IMR-90 (cell line): ENCODE data around the gene CABP4. TPM values are rescaled to one million over a fixed set of nuclear protein-coding genes. Genes with fewer than 3 reads are reported as not detected.

Experiments
- ATAC-seq: fragments of 200-7000 bp; cut with Tn5 transposase; 2 replicates; pipeline ENCODE4 v1.9.1; 2020; ENCODE audit warnings: low read depth, mild to moderate bottlenecking, moderate library complexity
- Bru-seq: library from RNA; stranded (reverse); fragments of 400-500 nt; gene quantifications from one replicate; lab custom pipeline; 2021; lab: Mats Ljungman, UMichigan
- BruChase-seq, 2 experiments: library from RNA; stranded (reverse); fragments of 400-500 nt; gene quantifications; one replicate each; lab custom pipeline; 2021; lab: Mats Ljungman, UMichigan
- BruUV-seq: library from RNA; stranded (reverse); fragments of 400-500 nt; replicated peaks from 2 replicates; lab custom pipeline; 2021; lab: Mats Ljungman, UMichigan
- CTCF ChIA-PET: fragments of 300-600 bp; formaldehyde crosslinking; extraction: SDS; loops from one replicate; lab custom pipeline; 2021; ENCODE audit warnings: antibody characterized with exemption; lab: Yijun Ruan, JAX
- POLR2A ChIA-PET: fragments of 300-600 bp; sonication (Branson Sonifier 250); formaldehyde crosslinking; loops from one replicate; lab custom pipeline; 2022; ENCODE audit warnings: antibody characterized with exemption; ENCODE audit not compliant: unreplicated experiment; lab: Charles Lee
- DNase-seq: peaks from one replicate; pipeline ENCODE4 v3.0.0; 2013
- H2AFZ ChIP-seq: replicated peaks from 2 replicates; pipeline ENCODE3; 2013; ENCODE audit warnings: low read length, mild to moderate bottlenecking; ENCODE audit not compliant: poor library complexity
- H2AK5ac ChIP-seq: 2 replicates; pipeline ENCODE4 v1.6.1; 2013; ENCODE audit warnings: low read depth, low read length, inconsistent platforms
- H2AK9ac ChIP-seq: replicated peaks from 2 replicates; pipeline ENCODE3; 2013; ENCODE audit warnings: mild to moderate bottlenecking, low read depth, low read length, moderate library complexity; ENCODE audit not compliant: poor library complexity
- H2BK120ac ChIP-seq: 2 replicates; pipeline ENCODE4 v1.6.1; 2013; ENCODE audit warnings: low read depth, low read length, inconsistent platforms
- H2BK15ac ChIP-seq: 3 replicates; pipeline ENCODE4 v1.6.1; 2013; ENCODE audit warnings: low read depth, low read length, inconsistent platforms
- H2BK20ac ChIP-seq: 2 replicates; pipeline ENCODE4 v1.6.1; 2013; ENCODE audit warnings: low read depth, mild to moderate bottlenecking, inconsistent platforms, low read length, moderate library complexity
- H2BK5ac ChIP-seq: 2 replicates; pipeline ENCODE4 v1.6.1; 2013; ENCODE audit warnings: mild to moderate bottlenecking, low read depth, low read length, inconsistent platforms; ENCODE audit not compliant: poor library complexity, severe bottlenecking
- H3K14ac ChIP-seq: replicated peaks from 2 replicates; pipeline ENCODE4 v1.6.1; 2013; ENCODE audit warnings: low read depth, low read length, inconsistent platforms
- H3K18ac ChIP-seq: 2 replicates; pipeline ENCODE4 v1.6.1; 2013; ENCODE audit warnings: low read depth, low read length, control low read depth
- H3K23ac ChIP-seq: 2 replicates; pipeline ENCODE4 v1.6.1; 2013; ENCODE audit warnings: low read depth, low read length, inconsistent platforms
- H3K27ac ChIP-seq: 2 replicates; pipeline ENCODE4 v1.5.1; 2013; ENCODE audit warnings: mild to moderate bottlenecking, control low read depth, low read length; ENCODE audit not compliant: insufficient read depth
- H3K27me3 ChIP-seq: 2 replicates; pipeline ENCODE4 v1.6.1; 2013; ENCODE audit warnings: low read length; ENCODE audit not compliant: control insufficient read depth, insufficient read depth
- H3K36me3 ChIP-seq: 2 replicates; pipeline ENCODE4 v1.6.1; 2013; ENCODE audit warnings: low read length, mixed read lengths; ENCODE audit not compliant: control insufficient read depth, insufficient read depth
- H3K4ac ChIP-seq: 2 replicates; pipeline ENCODE4 v1.6.1; 2013; ENCODE audit warnings: low read depth, low read length, inconsistent platforms
- H3K4me1 ChIP-seq: 2 replicates; pipeline ENCODE4 v1.6.1; 2013; ENCODE audit warnings: low read length, mixed read lengths; ENCODE audit not compliant: control insufficient read depth, insufficient read depth
- H3K4me2 ChIP-seq: 2 replicates; pipeline ENCODE4 v1.6.1; 2013; ENCODE audit warnings: low read depth, mild to moderate bottlenecking, control low read depth, low read length, moderate library complexity
- H3K4me3 ChIP-seq: 2 replicates; pipeline ENCODE4 v1.5.1; 2013; ENCODE audit warnings: low read depth, mild to moderate bottlenecking, control low read depth, low read length, moderate library complexity; ENCODE audit not compliant: insufficient read depth
- H3K56ac ChIP-seq: 2 replicates; pipeline ENCODE4 v1.6.1; 2013; ENCODE audit warnings: low read length, inconsistent platforms; ENCODE audit not compliant: insufficient read depth; ENCODE audit errors: extremely low read depth
- H3K79me1 ChIP-seq, 2 experiments: 2 replicates each; pipeline ENCODE4 v1.6.1; 2013; ENCODE audit warnings: low read length in 2 of 2, inconsistent platforms in 1 of 2, low read depth in 1 of 2
- H3K9ac ChIP-seq: 2 replicates; pipeline ENCODE4 v1.6.1; 2013; ENCODE audit warnings: low read depth, low read length, control low read depth
- H3K9me1 ChIP-seq: 2 replicates; pipeline ENCODE4 v1.6.1; 2013; ENCODE audit warnings: low read length, inconsistent platforms; ENCODE audit not compliant: insufficient read depth
- H3K9me3 ChIP-seq: 2 replicates; pipeline ENCODE4 v1.6.1; 2013; ENCODE audit warnings: low read length; ENCODE audit not compliant: control insufficient read depth, insufficient read depth
- H4K20me1 ChIP-seq: 2 replicates; pipeline ENCODE4 v1.6.1; 2013; ENCODE audit warnings: low read length, inconsistent platforms; ENCODE audit not compliant: insufficient read depth
- H4K5ac ChIP-seq: 2 replicates; pipeline ENCODE4 v1.6.1; 2013; ENCODE audit warnings: mild to moderate bottlenecking, low read depth, low read length, control low read depth
- H4K8ac ChIP-seq, 2 experiments: 2 replicates each; pipeline ENCODE4 v1.6.1; 2013; ENCODE audit warnings: low read depth in 2 of 2, low read length in 2 of 2, control low read depth in 1 of 2, inconsistent platforms in 1 of 2
- H4K91ac ChIP-seq: 2 replicates; pipeline ENCODE4 v1.6.1; 2013; ENCODE audit warnings: low read depth, low read length, inconsistent platforms; ENCODE audit not compliant: insufficient read depth
- BHLHE40 ChIP-seq: fragments of 150-350 bp; IDR thresholded peaks from 2 replicates; pipeline ENCODE4 v1.6.1; 2016; ENCODE audit warnings: mild to moderate bottlenecking, low read depth, low read length
- CEBPB ChIP-seq: IDR thresholded peaks from 2 replicates; pipeline ENCODE4 v1.6.1; 2012; ENCODE audit warnings: low read depth, low read length, improper control_type of control experiment
- MAFK ChIP-seq: IDR thresholded peaks from 2 replicates; pipeline ENCODE4 v1.6.1; 2012; ENCODE audit warnings: low read depth, low read length, improper control_type of control experiment
- NFE2L2 ChIP-seq: fragments of 150-350 bp; IDR thresholded peaks from 2 replicates; pipeline ENCODE4 v1.6.1; 2016; ENCODE audit warnings: low read depth, mild to moderate bottlenecking, low read length
- RAD21 ChIP-seq: IDR thresholded peaks from 2 replicates; pipeline ENCODE4 v1.6.1; 2012; ENCODE audit warnings: low read length, improper control_type of control experiment
- RCOR1 ChIP-seq: IDR thresholded peaks from 2 replicates; pipeline ENCODE4 v1.6.1; 2012; ENCODE audit warnings: mild to moderate bottlenecking, low read length, improper control_type of control experiment; ENCODE audit not compliant: insufficient replicate concordance
- RFX5 ChIP-seq: IDR thresholded peaks from 2 replicates; pipeline ENCODE4 v1.8.0; 2012; ENCODE audit warnings: low read depth, mild to moderate bottlenecking, low read length, moderate library complexity
- SMC3 ChIP-seq: fragments of 150-350 bp; IDR thresholded peaks from 2 replicates; pipeline ENCODE4 v1.6.1; 2016; ENCODE audit warnings: low read depth, mild to moderate bottlenecking, antibody characterized with exemption, low read length, moderate library complexity
- WGBS, 2 experiments: methylation state at CpG; one replicate each; pipeline versions ENCODE4 v1.1.5 to v1.1.7; 2013; ENCODE audit warnings: missing lambda C conversion rate in 2 of 2; ENCODE audit not compliant: insufficient read length in 1 of 2; ENCODE audit errors: extremely low coverage in 2 of 2; 5-methylcytosine and 5-hydroxymethylcytosine counted together
- dilution Hi-C: fragments of 300-500 bp; cut with HindIII; formaldehyde crosslinking; loops from one replicate; pipeline ENCODE4 v1.14.3; 2018; ENCODE audit warnings: low sequenced_read_pairs; ENCODE audit not compliant: unreplicated experiment
- in situ Hi-C: fragments of 300-500 bp; cut with MboI; formaldehyde crosslinking; loops from 3 replicates; pipeline ENCODE4 v1.14.3; 2019; ENCODE audit warnings: low sequenced_read_pairs, inconsistent platforms, mixed read lengths
- intact Hi-C: fragments of 100-400 bp; cut with micrococcal nuclease; formaldehyde crosslinking; loops from 2 replicates; pipeline ENCODE4 v1.10.0; 2022
- long read RNA-seq: library from polyadenylated mRNA; unstranded; transcript quantifications from one replicate; pipeline ENCODE4 v2.0.0, GENCODE V29; 2021; ENCODE audit not compliant: unreplicated experiment
- polyA plus RNA-seq, 3 experiments: library from polyadenylated mRNA; depleted of rRNA; stranded (reverse); fragments of >200 nt; gene quantifications; 2 replicates each; pipeline ENCODE4 v1.2.3, GENCODE V29; 2012; ENCODE audit warnings: low replicate concordance in 1 of 3
- total RNA-seq: library from RNA; depleted of rRNA; stranded (reverse); fragments of >200 nt; gene quantifications from 2 replicates; pipeline ENCODE4 v1.2.3, GENCODE V29; 2012; rRNA removed
- TF ChIP-seq, protein P1 (sequence below): fragments of 150-350 bp; IDR thresholded peaks from 2 replicates; pipeline ENCODE4 v1.6.1; 2017; ENCODE audit warnings: mild to moderate bottlenecking, antibody characterized with exemption, low read length, low read depth

CABP4 gene
- total RNA-seq = not detected in 2 replicates
- polyA plus RNA-seq (2012; rRNA removed) = not detected in 2 replicates
- not detected in 2 replicates for polyA plus RNA-seq (2012; cell fraction: cytosol; rRNA removed)
- polyA plus RNA-seq (2012; cell fraction: nucleus; rRNA removed; ENCODE audit: low replicate concordance) = not detected in 2 replicates
- not detected for Bru-seq, nascent RNA
- not detected for BruChase-seq, experiment 1, labeled RNA remaining after a 6-hour chase
- percentile 9 among the genes with signal in this experiment for BruChase-seq, experiment 2, labeled RNA remaining after a 2-hour chase
- long read RNA-seq = 0 reads

DNA sequence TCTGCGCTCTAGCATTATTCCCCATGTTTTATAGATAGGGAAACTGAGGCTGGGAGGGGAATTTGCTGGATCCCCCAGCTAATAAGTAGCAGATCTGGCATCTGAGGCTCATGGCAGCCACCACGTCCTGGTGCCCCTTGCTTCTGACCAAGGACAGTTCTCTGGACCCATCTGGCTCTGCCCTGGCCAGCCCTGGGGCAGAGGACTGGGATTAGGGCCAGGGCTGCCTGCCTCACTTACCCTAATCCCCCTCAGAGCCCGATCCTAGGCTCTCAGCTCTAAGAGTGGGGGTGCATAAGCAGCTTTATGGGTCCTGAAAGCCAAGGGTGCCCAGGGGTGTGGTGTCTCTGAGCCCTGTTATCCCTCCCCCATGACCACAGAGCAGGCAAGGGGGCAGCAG, at the start of gene CABP4:
TSS of gene CABP4 (plus strand) at position 301 of the 400 bp plus-strand sequence. CDS start at position 371, 70 bp downstream.
- no peak for ATAC-seq
- no peak for TF ChIP-seq SMC3
- TF ChIP-seq, protein P1, sequence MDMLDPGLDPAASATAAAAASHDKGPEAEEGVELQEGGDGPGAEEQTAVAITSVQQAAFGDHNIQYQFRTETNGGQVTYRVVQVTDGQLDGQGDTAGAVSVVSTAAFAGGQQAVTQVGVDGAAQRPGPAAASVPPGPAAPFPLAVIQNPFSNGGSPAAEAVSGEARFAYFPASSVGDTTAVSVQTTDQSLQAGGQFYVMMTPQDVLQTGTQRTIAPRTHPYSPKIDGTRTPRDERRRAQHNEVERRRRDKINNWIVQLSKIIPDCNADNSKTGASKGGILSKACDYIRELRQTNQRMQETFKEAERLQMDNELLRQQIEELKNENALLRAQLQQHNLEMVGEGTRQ = no peak
- no peak for TF ChIP-seq RCOR1
- no peak for TF ChIP-seq BHLHE40
- no peak for TF ChIP-seq NFE2L2
- no peak for TF ChIP-seq CEBPB
- no peak for TF ChIP-seq MAFK
- no peak for TF ChIP-seq RFX5
- no peak for TF ChIP-seq RAD21
- ChIA-PET POLR2A (no interaction called here), CTCF (no interaction called here)
- Histone ChIP-seq H2AK9ac (no peak within 1 kb of the TSS), H4K91ac (no peak within 1 kb of the TSS), H3K9me3 (no peaks in the 10 kb centered on the region), H2BK5ac (no peak within 1 kb of the TSS), H3K27ac (no peak within 1 kb of the TSS), H3K79me1 (no peaks in the 10 kb centered on the region), H3K9me1 (no peaks in the 10 kb centered on the region), H4K8ac (no peak within 1 kb of the TSS), H3K4me3 (no peak within 1 kb of the TSS), H3K27me3 (peaks cover 25% of the 10 kb centered on the region; the same call in 1 of the 2 replicates), H3K4ac (no peak within 1 kb of the TSS), H2AK5ac (no peak within 1 kb of the TSS), H3K14ac (no peak within 1 kb of the TSS), H2BK120ac (no peak within 1 kb of the TSS), H4K20me1 (no peaks in the 10 kb centered on the region), H2AFZ (peak within 1 kb of the TSS; percentile 51), H3K9ac (no peak within 1 kb of the TSS), H4K5ac (no peak within 1 kb of the TSS), H3K56ac (no peak within 1 kb of the TSS), H3K36me3 (no peaks in the 10 kb centered on the region), H3K18ac (no peak within 1 kb of the TSS), H3K4me1 (no peaks in the 10 kb centered on the region), H2BK15ac (no peak within 1 kb of the TSS), H2BK20ac (no peak within 1 kb of the TSS), H3K4me2 (no peak within 1 kb of the TSS), H3K23ac (no peak within 1 kb of the TSS)
- dilution Hi-C loops (no loop called here), intact Hi-C loops (no loop called here), in situ Hi-C loops (no loop called here)
- no CpG with 5 or more reads among the region's 3 CpGs for WGBS, 2 experiments
- no TSS peak for BruUV-seq
- DNase-seq = no peak
